ENCODE data around the gene INPP5E. TPM values are rescaled to one million over a fixed set of nuclear protein-coding genes. Genes with fewer than 3 reads are reported as not detected.

The INPP5E gene
- total and polyA plus RNA-seq, 2 donors, result 3.9 to 17.5 TPM

GRCh38 chr9:136404801-136405136 lies 34.9 kb downstream of the INPP5E start:
- DNase-seq (ENCODE audit: low read depth in 6 of 9, low spot score in 9 of 9), result no peak
- Histone ChIP-seq H3K4me3 (ENCODE audit: low read length in 2 of 2) (no peak overlapping the region), H3K9me3 (ENCODE audit: control insufficient read depth in 2 of 2, insufficient read depth in 1 of 2, low read length in 1 of 2) (no peaks in the 10 kb centered on the region), H3K4me1 (ENCODE audit: control insufficient read depth in 2 of 2, insufficient read depth in 2 of 2, low read length in 2 of 2) (peaks cover 14 to 20% of the 10 kb centered on the region in 2 donors), H3K27ac (ENCODE audit: low read depth in 1 of 2, low read length in 1 of 2) (no peak overlapping the region), H3K27me3 (ENCODE audit: control insufficient read depth in 2 of 2, insufficient read depth in 1 of 2, low read length in 1 of 2) (no peaks in the 10 kb centered on the region), H3K36me3 (ENCODE audit: control insufficient read depth in 2 of 2, insufficient read depth in 2 of 2, low read length in 1 of 2) (peaks cover 44 to 50% of the 10 kb centered on the region in 2 donors)
- WGBS, result 96% methylated on average over 14 of the region's 14 CpGs

DNA sequence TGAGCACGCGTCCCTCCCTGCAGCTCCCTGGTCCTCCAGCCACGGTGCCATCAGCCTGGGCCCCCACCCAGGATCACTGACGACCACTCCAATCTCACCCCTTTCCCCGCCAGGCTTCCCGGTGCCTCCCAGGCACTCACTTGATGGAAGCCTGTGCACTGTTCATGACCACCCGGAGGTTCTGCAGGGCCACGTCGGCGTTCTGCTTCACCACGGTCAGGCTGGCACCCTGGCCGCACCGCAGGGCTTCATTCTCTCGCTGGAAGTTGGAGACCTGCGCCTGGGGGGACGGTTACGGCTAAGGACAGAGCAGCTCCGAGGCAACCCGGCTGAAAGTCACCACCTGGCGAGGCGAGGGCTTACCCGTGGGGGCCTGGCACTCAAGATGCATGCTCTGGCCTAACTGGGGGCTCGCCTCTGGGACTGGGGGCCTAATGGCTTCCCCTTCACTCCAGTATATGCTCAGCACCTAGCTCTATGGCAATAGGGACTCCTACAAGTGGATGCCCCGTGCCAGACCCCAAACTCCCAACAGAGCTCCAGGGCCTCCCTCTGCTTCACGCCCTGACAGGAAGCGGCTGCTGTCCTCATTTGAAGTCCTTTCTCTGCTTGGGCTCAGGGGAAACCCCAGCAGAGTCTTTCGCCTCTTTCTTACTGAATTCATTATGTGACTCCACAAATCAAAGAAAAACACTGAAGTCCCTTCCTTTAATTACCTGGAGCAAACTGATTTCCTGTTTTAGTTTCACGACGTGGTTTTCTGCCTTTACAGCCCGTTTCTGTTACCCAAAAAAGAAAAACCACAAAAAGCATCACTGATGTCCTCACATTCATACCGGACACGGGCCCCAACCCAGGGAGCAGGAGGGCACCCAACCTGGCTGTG lies 35.5 kb downstream of the INPP5E start:
- WGBS, result 89% methylated on average over 32 of the region's 32 CpGs
- no peak for DNase-seq (ENCODE audit: low read depth in 6 of 9, low spot score in 9 of 9)
- H3K9me3 ChIP-seq (ENCODE audit: control insufficient read depth in 2 of 2, insufficient read depth in 1 of 2, low read length in 1 of 2), result no peaks in the 10 kb centered on the region
- H3K4me3 ChIP-seq (ENCODE audit: low read length in 2 of 2), result no peak overlapping the region
- H3K4me1 ChIP-seq (ENCODE audit: control insufficient read depth in 2 of 2, insufficient read depth in 2 of 2, low read length in 2 of 2), result peaks cover 11 to 18% of the 10 kb centered on the region in 2 donors
- H3K36me3 ChIP-seq (ENCODE audit: control insufficient read depth in 2 of 2, insufficient read depth in 2 of 2, low read length in 1 of 2), result peaks cover 44 to 50% of the 10 kb centered on the region in 2 donors
- H3K27me3 ChIP-seq (ENCODE audit: control insufficient read depth in 2 of 2, insufficient read depth in 1 of 2, low read length in 1 of 2), result peaks cover 0 to 2% of the 10 kb centered on the region in 2 donors
- no peak overlapping the region for H3K27ac ChIP-seq (ENCODE audit: low read depth in 1 of 2, low read length in 1 of 2)

GRCh38 chr9:136403538-136403914 lies 36.1 kb downstream of the INPP5E start:
- 85% methylated on average over 5 of the region's 5 CpGs for WGBS
- Histone ChIP-seq H3K36me3 (ENCODE audit: control insufficient read depth in 2 of 2, insufficient read depth in 2 of 2, low read length in 1 of 2) (peaks cover 44 to 50% of the 10 kb centered on the region in 2 donors), H3K4me1 (ENCODE audit: control insufficient read depth in 2 of 2, insufficient read depth in 2 of 2, low read length in 2 of 2) (peaks cover 15 to 24% of the 10 kb centered on the region in 2 donors)

DNA sequence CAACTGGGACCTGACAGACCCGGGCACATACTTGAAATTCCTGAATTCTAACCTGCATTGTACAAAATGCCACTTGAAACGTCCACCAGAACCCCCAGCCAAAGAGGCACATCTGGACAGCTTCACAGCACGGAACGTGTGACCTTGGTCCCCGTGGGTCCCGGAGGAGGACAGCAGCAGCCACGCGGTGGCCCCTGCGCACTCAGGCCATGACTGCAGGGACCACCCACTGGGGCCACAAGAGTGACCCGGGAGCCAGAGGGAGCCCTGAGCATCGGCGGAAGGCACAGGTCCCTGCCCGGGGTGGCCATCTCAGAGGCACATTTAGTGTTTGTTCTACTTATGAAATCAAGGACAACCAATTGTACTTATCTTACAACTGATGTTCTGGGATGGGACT lies 37.6 kb downstream of the INPP5E start:
- DNase-seq (ENCODE audit: low read depth in 6 of 9, low spot score in 9 of 9), result no peak
- Histone ChIP-seq H3K27me3 (ENCODE audit: control insufficient read depth in 2 of 2, insufficient read depth in 1 of 2, low read length in 1 of 2) (peaks cover 0 to 2% of the 10 kb centered on the region in 2 donors), H3K9me3 (ENCODE audit: control insufficient read depth in 2 of 2, insufficient read depth in 1 of 2, low read length in 1 of 2) (no peaks in the 10 kb centered on the region), H3K27ac (ENCODE audit: low read depth in 1 of 2, low read length in 1 of 2) (no peak overlapping the region), H3K4me3 (ENCODE audit: low read length in 2 of 2) (no peak overlapping the region), H3K36me3 (ENCODE audit: control insufficient read depth in 2 of 2, insufficient read depth in 2 of 2, low read length in 1 of 2) (peaks cover 42 to 48% of the 10 kb centered on the region in 2 donors), H3K4me1 (ENCODE audit: control insufficient read depth in 2 of 2, insufficient read depth in 2 of 2, low read length in 2 of 2) (peaks cover 15 to 24% of the 10 kb centered on the region in 2 donors)
- WGBS, result 97% methylated on average over 13 of the region's 13 CpGs

More at GRCh38 chr9:136403538-136403914, 36.1 kb downstream of the INPP5E start:
- peak in 1 of 9 donors; percentile 28 for DNase-seq (ENCODE audit: low read depth in 6 of 9, low spot score in 9 of 9)
- no peak overlapping the region for H3K27ac ChIP-seq (ENCODE audit: low read depth in 1 of 2, low read length in 1 of 2)
- no peaks in the 10 kb centered on the region for H3K9me3 ChIP-seq (ENCODE audit: control insufficient read depth in 2 of 2, insufficient read depth in 1 of 2, low read length in 1 of 2)
- H3K4me3 ChIP-seq (ENCODE audit: low read length in 2 of 2), result no peak overlapping the region
- peaks cover 0 to 2% of the 10 kb centered on the region in 2 donors for H3K27me3 ChIP-seq (ENCODE audit: control insufficient read depth in 2 of 2, insufficient read depth in 1 of 2, low read length in 1 of 2)

- Histone ChIP-seq H3K9me3 (ENCODE audit: control insufficient read depth in 2 of 2, insufficient read depth in 1 of 2, low read length in 1 of 2) (no peaks in the 10 kb centered on the region), H3K36me3 (ENCODE audit: control insufficient read depth in 2 of 2, insufficient read depth in 2 of 2, low read length in 1 of 2) (peaks cover 44 to 51% of the 10 kb centered on the region in 2 donors), H3K4me1 (ENCODE audit: control insufficient read depth in 2 of 2, insufficient read depth in 2 of 2, low read length in 2 of 2) (peaks cover 15 to 24% of the 10 kb centered on the region in 2 donors), H3K27ac (ENCODE audit: low read depth in 1 of 2, low read length in 1 of 2) (no peak overlapping the region), H3K27me3 (ENCODE audit: control insufficient read depth in 2 of 2, insufficient read depth in 1 of 2, low read length in 1 of 2) (peaks cover 0 to 2% of the 10 kb centered on the region in 2 donors), H3K4me3 (ENCODE audit: low read length in 2 of 2) (no peak overlapping the region)
- no peak for DNase-seq (ENCODE audit: low read depth in 6 of 9, low spot score in 9 of 9)
- WGBS, result 97% methylated on average over 18 of the region's 18 CpGs
Measured at GRCh38 chr9:136401173-136401922, 38.3 kb downstream of the INPP5E start.

GRCh38 chr9:136400038-136400834 lies 39.4 kb downstream of the INPP5E start, which contains the start of gene SNAPC4:
SNAPC4 (minus strand) TSS chr9:136400170; CDS start chr9:136398428, 1,742 bp downstream.
- H3K36me3 ChIP-seq (ENCODE audit: control insufficient read depth in 2 of 2, insufficient read depth in 2 of 2, low read length in 1 of 2), result peaks cover 46 to 52% of the 10 kb centered on the region in 2 donors
- peaks cover 0 to 2% of the 10 kb centered on the region in 2 donors for H3K27me3 ChIP-seq (ENCODE audit: control insufficient read depth in 2 of 2, insufficient read depth in 1 of 2, low read length in 1 of 2)
- DNase-seq (ENCODE audit: low read depth in 6 of 9, low spot score in 9 of 9), result peak; percentile 55 to 93 (median 86)
- WGBS, result 11% methylated on average over 71 of the region's 71 CpGs
- peak within 1 kb of the TSS in 1 of 2 donors; percentile 13 for H3K27ac ChIP-seq (ENCODE audit: low read depth in 1 of 2, low read length in 1 of 2)
- peaks cover 14 to 24% of the 10 kb centered on the region in 2 donors for H3K4me1 ChIP-seq (ENCODE audit: control insufficient read depth in 2 of 2, insufficient read depth in 2 of 2, low read length in 2 of 2)
- H3K9me3 ChIP-seq (ENCODE audit: control insufficient read depth in 2 of 2, insufficient read depth in 1 of 2, low read length in 1 of 2), result no peaks in the 10 kb centered on the region
- H3K4me3 ChIP-seq (ENCODE audit: low read length in 2 of 2), result peak within 1 kb of the TSS; percentile 66 to 94

- peaks cover 12 to 24% of the 10 kb centered on the region in 2 donors for H3K4me1 ChIP-seq (ENCODE audit: control insufficient read depth in 2 of 2, insufficient read depth in 2 of 2, low read length in 2 of 2)
- H3K27ac ChIP-seq (ENCODE audit: low read depth in 1 of 2, low read length in 1 of 2), result peak overlapping the region in 1 of 2 donors; percentile 13
- 3% methylated on average over 67 of the region's 67 CpGs for WGBS
- H3K4me3 ChIP-seq (ENCODE audit: low read length in 2 of 2), result peak overlapping the region; percentile 66 to 94
- H3K9me3 ChIP-seq (ENCODE audit: control insufficient read depth in 2 of 2, insufficient read depth in 1 of 2, low read length in 1 of 2), result no peaks in the 10 kb centered on the region
- H3K27me3 ChIP-seq (ENCODE audit: control insufficient read depth in 2 of 2, insufficient read depth in 1 of 2, low read length in 1 of 2), result peaks cover 0 to 2% of the 10 kb centered on the region in 2 donors
- DNase-seq (ENCODE audit: low read depth in 6 of 9, low spot score in 9 of 9), result peak in 2 of 9 donors; percentile 14 to 19
- peaks cover 46 to 52% of the 10 kb centered on the region in 2 donors for H3K36me3 ChIP-seq (ENCODE audit: control insufficient read depth in 2 of 2, insufficient read depth in 2 of 2, low read length in 1 of 2)
Measured at GRCh38 chr9:136399176-136400037, 40.2 kb downstream of the INPP5E start.

- 97% methylated on average over 12 of the region's 12 CpGs for WGBS
- H3K27me3 ChIP-seq (ENCODE audit: control insufficient read depth in 2 of 2, insufficient read depth in 1 of 2, low read length in 1 of 2), result peaks cover 0 to 2% of the 10 kb centered on the region in 2 donors
- H3K4me3 ChIP-seq (ENCODE audit: low read length in 2 of 2), result no peak overlapping the region
- peaks cover 12 to 18% of the 10 kb centered on the region in 2 donors for H3K4me1 ChIP-seq (ENCODE audit: control insufficient read depth in 2 of 2, insufficient read depth in 2 of 2, low read length in 2 of 2)
- no peak for DNase-seq (ENCODE audit: low read depth in 6 of 9, low spot score in 9 of 9)
- no peaks in the 10 kb centered on the region for H3K9me3 ChIP-seq (ENCODE audit: control insufficient read depth in 2 of 2, insufficient read depth in 1 of 2, low read length in 1 of 2)
- H3K27ac ChIP-seq (ENCODE audit: low read depth in 1 of 2, low read length in 1 of 2), result no peak overlapping the region
- peaks cover 49 to 55% of the 10 kb centered on the region in 2 donors for H3K36me3 ChIP-seq (ENCODE audit: control insufficient read depth in 2 of 2, insufficient read depth in 2 of 2, low read length in 1 of 2)
Measured at GRCh38 chr9:136398286-136398685, 41.4 kb downstream of the INPP5E start.
